KMS-11 (cell line): Measurements from ENCODE around the gene CDC42BPB.

ENCODE experiments used
- H2AFZ ChIP-seq: fragments of 200-600 bp; sonication (generic); 2 replicates; pipeline ENCODE4 v1.6.1; 2016; ENCODE audit warnings: antibody characterized with exemption, mixed run types, low read depth
- H3K27ac ChIP-seq: fragments of 200-600 bp; sonication (generic); 2 replicates; pipeline ENCODE4 v1.6.1; 2016; ENCODE audit warnings: mild to moderate bottlenecking, mixed run types
- H3K27me3 ChIP-seq: fragments of 200-600 bp; sonication (generic); 2 replicates; pipeline ENCODE4 v1.6.1; 2017; ENCODE audit warnings: mild to moderate bottlenecking, low read depth, mixed run types, moderate library complexity; ENCODE audit not compliant: insufficient read depth
- H3K36me3 ChIP-seq: fragments of 200-600 bp; sonication (generic); 2 replicates; pipeline ENCODE4 v1.6.1; 2017; ENCODE audit warnings: mild to moderate bottlenecking, mixed run types; ENCODE audit not compliant: insufficient read depth
- H3K4me1 ChIP-seq: fragments of 200-600 bp; sonication (generic); 2 replicates; pipeline ENCODE4 v1.6.1; 2016; ENCODE audit warnings: mild to moderate bottlenecking, low read depth, mixed run types; ENCODE audit not compliant: poor library complexity, severe bottlenecking
- H3K4me2 ChIP-seq: fragments of 200-600 bp; sonication (generic); 2 replicates; pipeline ENCODE4 v1.7.0; 2016; ENCODE audit warnings: mild to moderate bottlenecking, mixed run types
- H3K4me3 ChIP-seq: fragments of 200-600 bp; sonication (generic); IDR thresholded peaks from 2 replicates; pipeline ENCODE4 v1.6.1; 2017; ENCODE audit warnings: low read depth, low read length, mixed read lengths; ENCODE audit not compliant: insufficient read depth
- H3K79me2 ChIP-seq: fragments of 200-600 bp; sonication (generic); 2 replicates; pipeline ENCODE4 v1.6.1; 2016; ENCODE audit warnings: low read depth, mixed run types; ENCODE audit not compliant: insufficient read depth
- H3K9ac ChIP-seq: fragments of 200-600 bp; sonication (generic); 2 replicates; pipeline ENCODE4 v1.6.1; 2016; ENCODE audit warnings: mild to moderate bottlenecking, mixed run types
- H4K20me1 ChIP-seq: fragments of 200-600 bp; sonication (generic); 2 replicates; pipeline ENCODE4 v1.6.1; 2016; ENCODE audit warnings: mild to moderate bottlenecking, mixed run types; ENCODE audit not compliant: insufficient read depth
- CTCF ChIP-seq: fragments of 200-600 bp; sonication (generic); conservative IDR thresholded peaks from 2 replicates; pipeline ENCODE4 v1.6.1; 2017; ENCODE audit warnings: low read depth, mild to moderate bottlenecking, antibody characterized with exemption, low read length, moderate library complexity, mixed read lengths

CDC42BPB gene

GRCh38 chr14:102988054-102988453, 69.3 kb downstream of the CDC42BPB start:
- H3K9ac ChIP-seq, result no peak overlapping the region
- no peak for TF ChIP-seq CTCF
- no peak overlapping the region for H3K4me3 ChIP-seq
- H3K4me1 ChIP-seq, result no peaks in the 10 kb centered on the region
- no peak overlapping the region for H2AFZ ChIP-seq
- no peaks in the 10 kb centered on the region for H3K36me3 ChIP-seq
- H3K27ac ChIP-seq, result no peak overlapping the region
- no peaks in the 10 kb centered on the region for H4K20me1 ChIP-seq
- H3K4me2 ChIP-seq, result no peak overlapping the region
- H3K27me3 ChIP-seq, result no peaks in the 10 kb centered on the region
- H3K79me2 ChIP-seq, result no peaks in the 10 kb centered on the region

- Histone ChIP-seq H3K4me3 (no peak overlapping the region), H3K27ac (no peak overlapping the region), H3K79me2 (no peaks in the 10 kb centered on the region), H3K27me3 (no peaks in the 10 kb centered on the region), H3K9ac (no peak overlapping the region), H3K36me3 (no peaks in the 10 kb centered on the region), H4K20me1 (no peaks in the 10 kb centered on the region), H3K4me1 (no peaks in the 10 kb centered on the region), H3K4me2 (no peak overlapping the region), H2AFZ (no peak overlapping the region)
- no peak for TF ChIP-seq CTCF
Measured at GRCh38 chr14:102986810-102987579, 70.4 kb downstream of the CDC42BPB start.

GRCh38 chr14:102985665-102986064, 71.7 kb downstream of the CDC42BPB start:
- Histone ChIP-seq H3K36me3 (no peaks in the 10 kb centered on the region), H3K9ac (no peak overlapping the region), H3K4me1 (no peaks in the 10 kb centered on the region), H3K27me3 (no peaks in the 10 kb centered on the region), H3K79me2 (no peaks in the 10 kb centered on the region), H3K4me2 (no peak overlapping the region), H3K4me3 (no peak overlapping the region), H3K27ac (no peak overlapping the region), H2AFZ (no peak overlapping the region), H4K20me1 (no peaks in the 10 kb centered on the region)
- TF ChIP-seq CTCF, result no peak

- Histone ChIP-seq H3K4me1 (no peaks in the 10 kb centered on the region), H3K4me2 (no peak overlapping the region), H4K20me1 (no peaks in the 10 kb centered on the region), H3K36me3 (no peaks in the 10 kb centered on the region), H3K27ac (no peak overlapping the region), H3K79me2 (no peaks in the 10 kb centered on the region), H3K9ac (no peak overlapping the region), H2AFZ (no peak overlapping the region), H3K27me3 (no peaks in the 10 kb centered on the region), H3K4me3 (no peak overlapping the region)
- TF ChIP-seq CTCF, result no peak
Measured at GRCh38 chr14:102984336-102985102, 72.8 kb downstream of the CDC42BPB start.
